Anterior cingulate cortex (tissue), 58 donors: Measurements from ENCODE around the gene LMAN2L.

Experiments
- DNase-seq, 58 donors: peaks; one replicate each; lab custom pipeline; 2025; lab: John Stamatoyannopoulos, UW

The LMAN2L gene

GRCh38 chr2:96663177-96663576 lies 76.7 kb downstream of the LMAN2L start:
- no peak for DNase-seq

GRCh38 chr2:96662360-96662759 lies 77.5 kb downstream of the LMAN2L start:
- no peak for DNase-seq

- no peak for DNase-seq
These were observed 78.5 kb downstream of the LMAN2L start for GRCh38 chr2:96661324-96661723.

DNA sequence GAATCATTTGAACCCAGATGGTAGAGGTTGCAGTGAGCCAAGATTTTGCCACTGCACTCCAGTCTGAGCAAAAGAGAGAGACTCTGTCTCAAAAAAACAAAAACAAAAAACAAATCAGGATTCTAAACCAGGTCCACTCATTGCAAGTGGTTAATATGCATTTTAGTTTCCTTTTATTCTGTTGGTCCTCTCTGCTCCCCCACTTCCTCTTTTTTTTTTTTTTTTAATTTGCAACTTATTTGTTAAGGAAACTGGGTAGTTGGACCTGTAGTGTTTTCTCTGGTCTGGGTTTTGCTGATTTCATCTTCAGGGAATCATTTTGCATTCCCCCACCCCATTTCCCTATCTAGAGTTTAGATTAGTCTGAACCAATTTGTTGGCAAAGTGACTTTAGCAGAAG lies 83.3 kb downstream of the LMAN2L start:
- DNase-seq, result no peak
